NCI-H1417 treated with DMSO at 0.1 percent for 48 hours (cell line): ENCODE results near the gene PSMA5.
"Not testable (repeated sequence)": the region's sequence is repeated elsewhere in the genome, so short reads cannot be mapped to it uniquely, and the experiment has no call there.

Experiments used
- DNase-seq: peaks from one replicate; lab custom pipeline; 2025; lab: John Stamatoyannopoulos, UW

Gene PSMA5

GRCh38 chr1:109392037-109392787 is 34.0 kb downstream of the PSMA5 start:
- DNase-seq, result no peak

- no peak for DNase-seq
These were observed 34.6 kb downstream of the PSMA5 start for GRCh38 chr1:109391626-109392025.

GRCh38 chr1:109391157-109391556 is 35.1 kb downstream of the PSMA5 start:
- DNase-seq, result no peak

- no peak for DNase-seq
These were observed 36.5 kb downstream of the PSMA5 start for GRCh38 chr1:109389638-109390341.

- DNase-seq, result no peak
These were observed 37.2 kb downstream of the PSMA5 start for GRCh38 chr1:109388884-109389637.

GRCh38 chr1:109388208-109388711 is 38.0 kb downstream of the PSMA5 start:
- no peak for DNase-seq

GRCh38 chr1:109386054-109386717 is 40.1 kb downstream of the PSMA5 start:
- DNase-seq, result no peak

GRCh38 chr1:109385417-109385816 is 40.8 kb downstream of the PSMA5 start:
- no peak for DNase-seq

- no peak for DNase-seq
These were observed 42.4 kb downstream of the PSMA5 start for GRCh38 chr1:109383854-109384253.

GRCh38 chr1:109383087-109383779 is 43.0 kb downstream of the PSMA5 start:
- DNase-seq, result no peak

GRCh38 chr1:109381573-109381972 is 44.7 kb downstream of the PSMA5 start:
- no peak for DNase-seq

GRCh38 chr1:109379907-109380306 is 46.3 kb downstream of the PSMA5 start:
- DNase-seq, result no peak

GRCh38 chr1:109379422-109379821 is 46.8 kb downstream of the PSMA5 start:
- no peak for DNase-seq

- no peak for DNase-seq
These were observed 48.5 kb downstream of the PSMA5 start for GRCh38 chr1:109377698-109378097.

- DNase-seq, result not testable (repeated sequence)
These were observed 52.6 kb downstream of the PSMA5 start for GRCh38 chr1:109373696-109374095.

- no peak for DNase-seq
These were observed 53.1 kb downstream of the PSMA5 start for GRCh38 chr1:109373126-109373525.

- DNase-seq, result no peak
These were observed 54.0 kb downstream of the PSMA5 start for GRCh38 chr1:109372281-109372680.

GRCh38 chr1:109371341-109371739 is 54.9 kb downstream of the PSMA5 start:
- no peak for DNase-seq

- no peak for DNase-seq
These were observed 55.4 kb downstream of the PSMA5 start for GRCh38 chr1:109370712-109371340.

GRCh38 chr1:109369167-109369746 is 57.0 kb downstream of the PSMA5 start:
- no peak for DNase-seq

- no peak for DNase-seq
These were observed 57.8 kb downstream of the PSMA5 start for GRCh38 chr1:109368464-109368863.
